HepG2 (cell line): Measurements from ENCODE around the gene FKTN.

ENCODE experiments used
- EED ChIP-seq: sonication (generic); formaldehyde crosslinking; IDR thresholded peaks from 2 replicates; pipeline ENCODE4 v1.5.0; 2020; ENCODE audit warnings: mild to moderate bottlenecking, missing genetic modification reagents
- HMGXB4 ChIP-seq, 2 experiments: sonication (generic) in 1 of 2; formaldehyde crosslinking in 1 of 2; IDR thresholded peaks; 2 replicates each; pipeline versions ENCODE4 v1.4.0 to v1.6.1; 2018 to 2020; ENCODE audit warnings: missing genetic modification reagents in 2 of 2, borderline replicate concordance in 1 of 2, low read depth in 1 of 2, mild to moderate bottlenecking in 1 of 2, missing biosample characterization in 1 of 2
- NBN ChIP-seq: fragments of 450-650 bp; conservative IDR thresholded peaks from 2 replicates; pipeline ENCODE4 v1.6.1; 2017
- NPAS2 ChIP-seq: sonication (generic); formaldehyde crosslinking; IDR thresholded peaks from 2 replicates; pipeline ENCODE4 v1.8.0; 2022; ENCODE audit warnings: mild to moderate bottlenecking, missing genetic modification reagents, borderline replicate concordance
- NR2C2 ChIP-seq: sonication (generic); formaldehyde crosslinking; IDR thresholded peaks from 2 replicates; pipeline ENCODE4 v1.4.0; 2020; ENCODE audit warnings: missing genetic modification reagents, mild to moderate bottlenecking, moderate library complexity, borderline replicate concordance
- PHB2 ChIP-seq: fragments of 450-650 bp; IDR thresholded peaks from 2 replicates; pipeline ENCODE4 v1.6.1; 2018; ENCODE audit not compliant: partially characterized antibody
- THRA ChIP-seq: sonication (generic); formaldehyde crosslinking; IDR thresholded peaks from 2 replicates; pipeline ENCODE4 v1.4.0; 2020; ENCODE audit warnings: missing genetic modification reagents, borderline replicate concordance
- ZBTB40 ChIP-seq, 2 experiments: fragments of 450-650 bp in 1 of 2; sonication (generic) in 1 of 2; formaldehyde crosslinking in 1 of 2; IDR thresholded peaks; 2 replicates each; pipeline versions ENCODE4 v1.6.1 to v1.8.0; 2016 to 2022; ENCODE audit warnings: antibody characterized with exemption in 1 of 2, mild to moderate bottlenecking in 1 of 2, missing genetic modification reagents in 1 of 2

- TF ChIP-seq NBN (no peak), HMGXB4 (CRISPR knock-in tag; IDR thresholded peaks at IDR 0.05; ENCODE audit: borderline replicate concordance in 1 of 2, low read depth in 1 of 2) (no peak), EED (no peak), ZBTB40 (IDR thresholded peaks at IDR 0.05) (no peak), ZBTB40 (CRISPR knock-in tag; IDR thresholded peaks at IDR 0.05) (no peak), PHB2 (no peak), THRA (CRISPR knock-in tag) (no peak), NPAS2 (no peak), NR2C2 (no peak)
Observed at GRCh38 chr9:105676351-105676923, 118.5 kb downstream of the FKTN start.
